ENCODE data around the gene PDCD5. TPM values are rescaled to one million over a fixed set of nuclear protein-coding genes. Genes with fewer than 3 reads are reported as not detected.

PDCD5 gene
- total RNA-seq, 1 experiment from 2014 or later, result 246 TPM

DNA sequence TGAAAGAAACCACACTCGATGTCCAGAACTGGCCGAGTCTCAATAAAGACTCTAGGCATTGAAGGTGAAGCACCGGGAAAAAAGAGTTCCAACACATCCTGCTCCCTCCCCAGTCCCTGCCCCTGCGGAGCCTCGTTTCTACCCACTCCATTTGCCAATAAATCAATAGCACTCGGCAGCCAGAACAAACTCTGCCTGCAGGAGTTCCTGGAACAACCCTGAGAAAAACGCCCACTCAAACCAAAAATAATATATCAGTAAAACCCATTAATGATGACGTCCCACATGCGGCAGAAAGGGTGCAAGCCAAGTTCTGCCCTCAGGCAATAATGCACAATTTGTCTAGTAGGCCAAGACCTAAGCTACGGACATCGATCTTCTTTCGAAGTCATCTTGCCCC lies 41.0 kb downstream of the PDCD5 start:
- intact Hi-C loops (cut with micrococcal nuclease; ENCODE audit: unreplicated experiment), result no loop called here
- Histone ChIP-seq H3K36me3 (ENCODE audit: control insufficient read depth, insufficient read depth, low read length) (no peaks in the 10 kb centered on the region; the same call in 1 of the 2 replicates), H3K4me1 (ENCODE audit: control insufficient read depth, insufficient read depth, low read length) (no peaks in the 10 kb centered on the region), H3K4me3 (ENCODE audit: low read depth in 2 of 2, low read length in 2 of 2) (no peak overlapping the region), H3K27ac (ENCODE audit: low read length) (no peak overlapping the region), H3K27me3 (ENCODE audit: control insufficient read depth, insufficient read depth, low read length) (no peaks in the 10 kb centered on the region), H3K9me3 (ENCODE audit: control insufficient read depth, insufficient read depth, low read depth, low read length) (no peaks in the 10 kb centered on the region)
- TF ChIP-seq, protein P1, sequence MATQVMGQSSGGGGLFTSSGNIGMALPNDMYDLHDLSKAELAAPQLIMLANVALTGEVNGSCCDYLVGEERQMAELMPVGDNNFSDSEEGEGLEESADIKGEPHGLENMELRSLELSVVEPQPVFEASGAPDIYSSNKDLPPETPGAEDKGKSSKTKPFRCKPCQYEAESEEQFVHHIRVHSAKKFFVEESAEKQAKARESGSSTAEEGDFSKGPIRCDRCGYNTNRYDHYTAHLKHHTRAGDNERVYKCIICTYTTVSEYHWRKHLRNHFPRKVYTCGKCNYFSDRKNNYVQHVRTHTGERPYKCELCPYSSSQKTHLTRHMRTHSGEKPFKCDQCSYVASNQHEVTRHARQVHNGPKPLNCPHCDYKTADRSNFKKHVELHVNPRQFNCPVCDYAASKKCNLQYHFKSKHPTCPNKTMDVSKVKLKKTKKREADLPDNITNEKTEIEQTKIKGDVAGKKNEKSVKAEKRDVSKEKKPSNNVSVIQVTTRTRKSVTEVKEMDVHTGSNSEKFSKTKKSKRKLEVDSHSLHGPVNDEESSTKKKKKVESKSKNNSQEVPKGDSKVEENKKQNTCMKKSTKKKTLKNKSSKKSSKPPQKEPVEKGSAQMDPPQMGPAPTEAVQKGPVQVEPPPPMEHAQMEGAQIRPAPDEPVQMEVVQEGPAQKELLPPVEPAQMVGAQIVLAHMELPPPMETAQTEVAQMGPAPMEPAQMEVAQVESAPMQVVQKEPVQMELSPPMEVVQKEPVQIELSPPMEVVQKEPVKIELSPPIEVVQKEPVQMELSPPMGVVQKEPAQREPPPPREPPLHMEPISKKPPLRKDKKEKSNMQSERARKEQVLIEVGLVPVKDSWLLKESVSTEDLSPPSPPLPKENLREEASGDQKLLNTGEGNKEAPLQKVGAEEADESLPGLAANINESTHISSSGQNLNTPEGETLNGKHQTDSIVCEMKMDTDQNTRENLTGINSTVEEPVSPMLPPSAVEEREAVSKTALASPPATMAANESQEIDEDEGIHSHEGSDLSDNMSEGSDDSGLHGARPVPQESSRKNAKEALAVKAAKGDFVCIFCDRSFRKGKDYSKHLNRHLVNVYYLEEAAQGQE (IDR thresholded peaks at IDR 0.05; ENCODE audit: insufficient read depth in 1 of 2, low read depth in 2 of 2, low read length in 1 of 2), result no peak
- no peak for TF ChIP-seq POLR2AphosphoS5 (IDR thresholded peaks at IDR 0.05; ENCODE audit: low read depth, low read length)
- TF ChIP-seq, protein P2, sequence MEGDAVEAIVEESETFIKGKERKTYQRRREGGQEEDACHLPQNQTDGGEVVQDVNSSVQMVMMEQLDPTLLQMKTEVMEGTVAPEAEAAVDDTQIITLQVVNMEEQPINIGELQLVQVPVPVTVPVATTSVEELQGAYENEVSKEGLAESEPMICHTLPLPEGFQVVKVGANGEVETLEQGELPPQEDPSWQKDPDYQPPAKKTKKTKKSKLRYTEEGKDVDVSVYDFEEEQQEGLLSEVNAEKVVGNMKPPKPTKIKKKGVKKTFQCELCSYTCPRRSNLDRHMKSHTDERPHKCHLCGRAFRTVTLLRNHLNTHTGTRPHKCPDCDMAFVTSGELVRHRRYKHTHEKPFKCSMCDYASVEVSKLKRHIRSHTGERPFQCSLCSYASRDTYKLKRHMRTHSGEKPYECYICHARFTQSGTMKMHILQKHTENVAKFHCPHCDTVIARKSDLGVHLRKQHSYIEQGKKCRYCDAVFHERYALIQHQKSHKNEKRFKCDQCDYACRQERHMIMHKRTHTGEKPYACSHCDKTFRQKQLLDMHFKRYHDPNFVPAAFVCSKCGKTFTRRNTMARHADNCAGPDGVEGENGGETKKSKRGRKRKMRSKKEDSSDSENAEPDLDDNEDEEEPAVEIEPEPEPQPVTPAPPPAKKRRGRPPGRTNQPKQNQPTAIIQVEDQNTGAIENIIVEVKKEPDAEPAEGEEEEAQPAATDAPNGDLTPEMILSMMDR (IDR thresholded peaks at IDR 0.05), result no peak
- TF ChIP-seq TCF7L2 (IDR thresholded peaks at IDR 0.05; ENCODE audit: low read depth, low read length), result no peak
- TF ChIP-seq SIN3A (IDR thresholded peaks at IDR 0.05; ENCODE audit: borderline replicate concordance, insufficient read depth, low read depth, low read length), result no peak
- POLR2A ChIA-PET, result no interaction called here
- CTCF ChIA-PET, result no interaction called here
- DNase-seq (ENCODE audit: low read depth, low spot score), result no peak
- ATAC-seq, result no peak
- BruUV-seq (replicated peaks), result no TSS peak
- in situ Hi-C loops (cut with HindIII; ENCODE audit: low pct_unique_long_range_greater_than_20kb, low sequenced_read_pairs), result no loop called here

DNA sequence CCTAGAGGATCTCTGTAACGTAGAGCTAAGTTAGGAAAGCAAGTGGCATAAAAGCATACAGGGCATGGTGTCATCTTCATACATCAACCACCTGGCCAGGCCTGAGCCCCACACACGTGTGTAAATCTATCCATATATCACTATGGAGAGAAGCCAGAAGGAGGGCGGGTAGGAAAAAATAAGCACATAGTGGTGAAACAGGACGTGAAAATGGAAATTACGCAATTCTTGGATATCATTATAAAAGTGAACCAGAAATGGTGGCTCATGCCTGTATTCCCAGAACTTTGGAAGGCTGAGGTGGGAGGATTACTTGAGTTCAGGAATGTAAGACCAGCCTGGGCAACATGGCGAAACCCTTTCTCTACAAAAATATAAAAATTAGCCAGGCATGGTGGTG lies 43.4 kb downstream of the PDCD5 start:
- H3K9me3 ChIP-seq (ENCODE audit: control insufficient read depth, insufficient read depth, low read depth, low read length), result no peaks in the 10 kb centered on the region
- no peaks in the 10 kb centered on the region for H3K27me3 ChIP-seq (ENCODE audit: control insufficient read depth, insufficient read depth, low read length)
- TF ChIP-seq TCF7L2 (IDR thresholded peaks at IDR 0.05; ENCODE audit: low read depth, low read length), result no peak
- TF ChIP-seq, protein P1 (IDR thresholded peaks at IDR 0.05; ENCODE audit: insufficient read depth in 1 of 2, low read depth in 2 of 2, low read length in 1 of 2), result no peak
- TF ChIP-seq SIN3A (IDR thresholded peaks at IDR 0.05; ENCODE audit: borderline replicate concordance, insufficient read depth, low read depth, low read length), result no peak
- TF ChIP-seq, protein P2 (IDR thresholded peaks at IDR 0.05), result no peak
- no peak for TF ChIP-seq POLR2AphosphoS5 (IDR thresholded peaks at IDR 0.05; ENCODE audit: low read depth, low read length)
- no peaks in the 10 kb centered on the region; the same call in 1 of the 2 replicates for H3K36me3 ChIP-seq (ENCODE audit: control insufficient read depth, insufficient read depth, low read length)
- BruUV-seq (replicated peaks), result no TSS peak
- in situ Hi-C loops (cut with HindIII; ENCODE audit: low pct_unique_long_range_greater_than_20kb, low sequenced_read_pairs), result no loop called here
- CTCF ChIA-PET, result no interaction called here
- H3K4me1 ChIP-seq (ENCODE audit: control insufficient read depth, insufficient read depth, low read length), result no peaks in the 10 kb centered on the region
- ATAC-seq (no peak), DNase-seq (ENCODE audit: low read depth, low spot score) (no peak)
- H3K27ac ChIP-seq (ENCODE audit: low read length), result no peak overlapping the region
- POLR2A ChIA-PET, result interaction anchor here (0.7 kb wide), 1 partner anchor 32 kb away, joined by 3 read pairs; no protein-coding TSS in a partner anchor
- no peak overlapping the region for H3K4me3 ChIP-seq (ENCODE audit: low read depth in 2 of 2, low read length in 2 of 2)
- intact Hi-C loops (cut with micrococcal nuclease; ENCODE audit: unreplicated experiment), result no loop called here
